ENCODE measurements around the gene LINGO1. TPM values are rescaled to one million over a fixed set of nuclear protein-coding genes. Genes with fewer than 3 reads are reported as not detected.
A peak's percentile ranks its signal among the peaks of the same experiment; 100 is the strongest.

The LINGO1 gene
- total RNA-seq, 1 donor, result 1.1 TPM

DNA sequence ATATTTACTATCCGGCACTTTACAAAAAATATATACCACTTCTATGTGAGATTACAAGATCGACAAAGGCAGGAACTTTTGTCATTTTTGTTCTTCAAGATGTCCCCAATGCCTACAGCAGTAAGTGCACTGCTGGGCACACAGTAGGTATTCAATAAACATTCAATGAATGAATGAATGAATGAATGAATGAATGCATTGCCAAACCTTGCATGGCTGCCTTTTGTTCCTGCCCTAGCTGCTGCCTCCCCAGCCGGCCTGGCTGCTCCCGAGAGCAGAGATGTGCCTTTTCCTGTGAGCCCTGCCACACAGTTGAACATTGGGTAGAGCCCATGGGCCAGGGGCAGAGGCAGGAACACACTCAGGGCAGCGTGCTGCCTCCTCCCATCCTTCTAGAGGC, 37.5 kb downstream of the LINGO1 start:
- Histone ChIP-seq H3K9me3 (ENCODE audit: low read depth, low read length) (no peaks in the 10 kb centered on the region), H3K4me1 (ENCODE audit: insufficient read depth, low read length) (no peaks in the 10 kb centered on the region), H3K27me3 (ENCODE audit: insufficient read depth, low read length) (no peaks in the 10 kb centered on the region), H3K4me3 (ENCODE audit: insufficient read depth, low read length) (no peak overlapping the region), H3K36me3 (ENCODE audit: insufficient read depth, low read length) (no peaks in the 10 kb centered on the region), H3K27ac (ENCODE audit: low read depth, low read length) (no peak overlapping the region), H3K4me2 (ENCODE audit: insufficient read depth, low read length) (no peak overlapping the region), H4K20me1 (ENCODE audit: insufficient read depth, low read length) (no peaks in the 10 kb centered on the region), H2AFZ (ENCODE audit: low read length) (peak overlapping the region; percentile 58), H3K79me2 (ENCODE audit: insufficient read depth, low read length) (no peaks in the 10 kb centered on the region)
- TF ChIP-seq, protein P1, sequence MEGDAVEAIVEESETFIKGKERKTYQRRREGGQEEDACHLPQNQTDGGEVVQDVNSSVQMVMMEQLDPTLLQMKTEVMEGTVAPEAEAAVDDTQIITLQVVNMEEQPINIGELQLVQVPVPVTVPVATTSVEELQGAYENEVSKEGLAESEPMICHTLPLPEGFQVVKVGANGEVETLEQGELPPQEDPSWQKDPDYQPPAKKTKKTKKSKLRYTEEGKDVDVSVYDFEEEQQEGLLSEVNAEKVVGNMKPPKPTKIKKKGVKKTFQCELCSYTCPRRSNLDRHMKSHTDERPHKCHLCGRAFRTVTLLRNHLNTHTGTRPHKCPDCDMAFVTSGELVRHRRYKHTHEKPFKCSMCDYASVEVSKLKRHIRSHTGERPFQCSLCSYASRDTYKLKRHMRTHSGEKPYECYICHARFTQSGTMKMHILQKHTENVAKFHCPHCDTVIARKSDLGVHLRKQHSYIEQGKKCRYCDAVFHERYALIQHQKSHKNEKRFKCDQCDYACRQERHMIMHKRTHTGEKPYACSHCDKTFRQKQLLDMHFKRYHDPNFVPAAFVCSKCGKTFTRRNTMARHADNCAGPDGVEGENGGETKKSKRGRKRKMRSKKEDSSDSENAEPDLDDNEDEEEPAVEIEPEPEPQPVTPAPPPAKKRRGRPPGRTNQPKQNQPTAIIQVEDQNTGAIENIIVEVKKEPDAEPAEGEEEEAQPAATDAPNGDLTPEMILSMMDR (IDR thresholded peaks at IDR 0.05; ENCODE audit: extremely low read depth, low read depth, low read length), result no peak
- no peak for DNase-seq (ENCODE audit: insufficient read length, low spot score, missing footprints)

DNA sequence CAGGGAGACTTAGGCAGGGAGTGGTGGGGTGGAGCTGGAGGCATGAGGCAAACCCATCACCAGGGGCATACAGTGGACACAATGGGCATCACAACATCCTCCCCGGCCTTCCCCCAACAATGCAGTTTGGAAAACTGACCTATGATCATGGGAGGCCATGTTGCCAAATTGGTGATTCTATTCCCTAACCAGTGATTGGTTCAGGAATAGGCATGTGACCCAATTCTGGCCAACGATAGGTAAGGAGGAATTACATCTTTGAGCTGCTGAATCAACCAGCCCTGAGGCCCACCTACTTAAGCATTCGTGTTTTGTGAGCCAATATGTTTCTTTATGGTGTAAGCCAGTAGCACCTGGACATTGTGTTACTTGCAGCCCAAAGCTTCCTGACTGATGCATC, 40.0 kb downstream of the LINGO1 start:
- DNase-seq (ENCODE audit: insufficient read length, low spot score, missing footprints), result no peak
- TF ChIP-seq, protein P1 (IDR thresholded peaks at IDR 0.05; ENCODE audit: extremely low read depth, low read depth, low read length), result no peak

DNA sequence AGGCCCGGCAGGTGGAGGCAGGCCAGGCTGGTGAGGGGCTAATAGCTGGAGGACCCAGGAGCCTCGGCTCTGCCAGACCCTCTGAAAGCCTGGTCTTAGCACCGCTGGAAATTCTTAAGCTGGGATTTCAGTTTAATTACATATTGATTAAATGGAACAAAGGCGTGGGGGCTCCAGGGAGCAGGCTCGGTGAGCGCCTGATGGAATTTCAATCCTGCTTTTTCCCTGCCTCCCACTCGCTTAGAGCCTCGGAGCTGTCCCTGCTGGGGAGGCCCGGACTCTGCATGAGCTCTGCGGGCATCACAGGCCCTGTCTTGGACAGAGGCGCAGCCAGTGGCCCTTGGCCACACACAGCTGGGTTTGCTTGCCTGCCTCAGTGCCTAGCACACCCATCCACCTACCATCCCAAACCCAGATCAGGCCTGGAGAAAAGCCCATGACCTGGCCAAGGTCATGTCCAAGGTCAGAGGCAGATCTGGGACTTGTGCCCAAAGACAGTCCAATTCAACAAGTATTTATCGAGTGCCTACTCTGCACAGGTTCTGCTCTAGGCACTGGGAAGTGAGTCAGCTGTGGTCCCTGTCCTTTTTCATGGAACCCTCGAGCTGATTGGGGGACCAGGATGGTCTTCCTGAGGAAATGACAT, 40.6 kb downstream of the LINGO1 start:
- Histone ChIP-seq H3K4me3 (ENCODE audit: insufficient read depth, low read length) (no peak overlapping the region), H3K27me3 (ENCODE audit: insufficient read depth, low read length) (no peaks in the 10 kb centered on the region), H3K9me3 (ENCODE audit: low read depth, low read length) (no peaks in the 10 kb centered on the region), H3K36me3 (ENCODE audit: insufficient read depth, low read length) (no peaks in the 10 kb centered on the region), H4K20me1 (ENCODE audit: insufficient read depth, low read length) (no peaks in the 10 kb centered on the region), H2AFZ (ENCODE audit: low read length) (no peak overlapping the region), H3K27ac (ENCODE audit: low read depth, low read length) (no peak overlapping the region), H3K4me1 (ENCODE audit: insufficient read depth, low read length) (no peaks in the 10 kb centered on the region), H3K4me2 (ENCODE audit: insufficient read depth, low read length) (no peak overlapping the region), H3K79me2 (ENCODE audit: insufficient read depth, low read length) (no peaks in the 10 kb centered on the region)
- TF ChIP-seq, protein P1 (IDR thresholded peaks at IDR 0.05; ENCODE audit: extremely low read depth, low read depth, low read length), result no peak
- DNase-seq (ENCODE audit: insufficient read length, low spot score, missing footprints), result no peak

More for the DNA sequence above, 40.0 kb downstream of the LINGO1 start:
- Histone ChIP-seq H3K4me3 (ENCODE audit: insufficient read depth, low read length) (no peak overlapping the region), H2AFZ (ENCODE audit: low read length) (no peak overlapping the region), H3K4me1 (ENCODE audit: insufficient read depth, low read length) (no peaks in the 10 kb centered on the region), H3K27me3 (ENCODE audit: insufficient read depth, low read length) (no peaks in the 10 kb centered on the region), H4K20me1 (ENCODE audit: insufficient read depth, low read length) (no peaks in the 10 kb centered on the region), H3K36me3 (ENCODE audit: insufficient read depth, low read length) (no peaks in the 10 kb centered on the region), H3K9me3 (ENCODE audit: low read depth, low read length) (no peaks in the 10 kb centered on the region), H3K79me2 (ENCODE audit: insufficient read depth, low read length) (no peaks in the 10 kb centered on the region), H3K4me2 (ENCODE audit: insufficient read depth, low read length) (no peak overlapping the region), H3K27ac (ENCODE audit: low read depth, low read length) (no peak overlapping the region)

DNA sequence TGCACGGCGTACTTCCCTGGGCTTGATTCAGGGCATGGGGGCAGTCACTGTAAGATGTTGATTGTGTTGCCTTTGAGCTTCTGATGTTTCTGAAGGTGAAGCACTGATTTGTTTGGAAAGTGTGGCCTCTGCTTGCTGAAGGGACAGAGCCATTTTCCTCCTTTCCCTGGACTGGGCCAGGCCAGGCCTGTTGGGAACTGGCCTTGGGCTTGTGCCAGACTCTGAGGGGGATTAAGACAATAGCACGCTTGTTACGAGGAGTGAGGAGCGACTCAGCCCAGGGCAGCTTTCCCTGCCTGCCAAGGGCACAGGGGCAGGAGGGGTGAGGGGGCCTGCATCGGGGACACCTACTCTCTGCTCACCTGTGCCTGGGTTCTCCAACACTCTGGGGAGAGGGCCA, 42.9 kb downstream of the LINGO1 start:
- Histone ChIP-seq H3K36me3 (ENCODE audit: insufficient read depth, low read length) (no peaks in the 10 kb centered on the region), H3K27ac (ENCODE audit: low read depth, low read length) (no peak overlapping the region), H3K4me1 (ENCODE audit: insufficient read depth, low read length) (no peaks in the 10 kb centered on the region), H3K9me3 (ENCODE audit: low read depth, low read length) (no peaks in the 10 kb centered on the region), H4K20me1 (ENCODE audit: insufficient read depth, low read length) (no peaks in the 10 kb centered on the region), H3K4me3 (ENCODE audit: insufficient read depth, low read length) (no peak overlapping the region), H3K27me3 (ENCODE audit: insufficient read depth, low read length) (no peaks in the 10 kb centered on the region), H2AFZ (ENCODE audit: low read length) (no peak overlapping the region), H3K4me2 (ENCODE audit: insufficient read depth, low read length) (no peak overlapping the region), H3K79me2 (ENCODE audit: insufficient read depth, low read length) (no peaks in the 10 kb centered on the region)
- TF ChIP-seq, protein P1 (IDR thresholded peaks at IDR 0.05; ENCODE audit: extremely low read depth, low read depth, low read length), result no peak
- no peak for DNase-seq (ENCODE audit: insufficient read length, low spot score, missing footprints)
